Tongue (tissue), 2 donors: ENCODE results near the gene MCM3AP. TPM values are rescaled to one million over a fixed set of nuclear protein-coding genes. Genes with fewer than 3 reads are reported as not detected.
"Not testable (repeated sequence)": the region's sequence is repeated elsewhere in the genome, so short reads cannot be mapped to it uniquely, and the experiment has no call there.

Experiments used
- DNase-seq: peaks from one replicate; pipeline ENCODE4 v3.0.0-alpha.2; 2015
- total RNA-seq: library from RNA; depleted of rRNA; stranded (reverse); fragments of >200 nt; gene quantifications from one replicate; pipeline ENCODE4 v1.2.3, GENCODE V29; 2014

The MCM3AP gene
- total RNA-seq, 1 donor from 2014 or later: 89.7 TPM

DNA sequence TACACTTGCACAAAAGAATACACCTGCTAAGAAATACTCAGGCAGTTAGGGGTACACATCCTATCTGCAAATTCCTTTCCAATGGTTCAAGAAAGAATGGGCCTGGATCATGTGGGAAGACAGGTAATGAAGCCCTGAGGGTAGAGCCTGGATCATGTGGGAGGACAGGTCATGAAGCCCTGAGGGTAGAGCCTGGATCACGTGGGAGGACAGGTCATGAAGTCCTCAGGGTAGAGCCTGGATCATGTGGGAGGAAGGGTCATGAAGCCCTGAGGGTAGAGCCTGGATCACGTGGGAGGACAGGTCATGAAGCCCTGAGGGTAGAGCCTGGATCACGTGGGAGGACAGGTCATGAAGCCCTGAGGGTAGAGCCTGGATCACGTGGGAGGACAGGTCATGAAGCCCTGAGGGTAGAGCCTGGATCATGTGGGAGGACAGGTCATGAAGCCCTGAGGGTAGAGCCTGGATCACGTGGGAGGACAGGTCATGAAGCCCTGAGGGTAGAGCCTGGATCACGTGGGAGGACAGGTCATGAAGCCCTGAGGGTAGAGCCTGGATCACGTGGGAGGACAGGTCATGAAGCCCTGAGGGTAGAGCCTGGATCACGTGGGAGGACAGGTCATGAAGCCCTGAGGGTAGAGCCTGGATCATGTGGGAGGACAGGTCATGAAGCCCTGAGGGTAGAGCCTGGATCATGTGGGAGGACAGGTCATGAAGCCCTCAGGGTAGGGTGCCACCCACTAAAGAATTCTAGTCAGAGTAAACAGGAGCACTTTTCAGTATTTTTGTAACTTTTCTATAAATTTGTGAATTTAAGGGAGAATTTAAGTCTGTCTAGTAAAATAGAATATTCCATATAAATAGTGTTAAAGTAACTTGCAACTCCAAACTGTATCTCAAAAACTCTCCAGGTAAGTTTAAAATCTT, 84.3 kb downstream of the MCM3AP start:
- not testable (repeated sequence) for DNase-seq

- DNase-seq: no peak
Measured at GRCh38 chr21:46199436-46200373, 85.7 kb downstream of the MCM3AP start.

DNA sequence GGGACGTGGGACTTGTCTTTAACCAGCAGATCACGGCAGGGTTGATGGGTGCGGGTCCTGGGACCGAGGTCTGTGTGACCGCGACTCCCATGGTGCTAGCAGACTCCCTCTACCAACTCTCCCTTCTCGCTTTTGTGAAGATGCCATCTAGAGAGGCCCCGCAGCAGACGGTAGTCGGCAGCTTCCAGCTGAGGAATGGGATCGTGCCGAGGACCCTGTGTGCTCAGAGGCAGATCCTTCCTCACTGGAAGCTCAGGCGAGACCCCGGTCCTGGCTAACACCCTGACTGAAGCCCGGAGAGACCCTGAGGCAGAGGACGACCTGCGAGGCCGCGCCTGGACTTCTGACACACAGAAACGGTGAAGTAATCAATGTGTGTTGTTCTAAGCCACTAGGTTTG, 88.7 kb downstream of the MCM3AP start:
- no peak for DNase-seq

DNA sequence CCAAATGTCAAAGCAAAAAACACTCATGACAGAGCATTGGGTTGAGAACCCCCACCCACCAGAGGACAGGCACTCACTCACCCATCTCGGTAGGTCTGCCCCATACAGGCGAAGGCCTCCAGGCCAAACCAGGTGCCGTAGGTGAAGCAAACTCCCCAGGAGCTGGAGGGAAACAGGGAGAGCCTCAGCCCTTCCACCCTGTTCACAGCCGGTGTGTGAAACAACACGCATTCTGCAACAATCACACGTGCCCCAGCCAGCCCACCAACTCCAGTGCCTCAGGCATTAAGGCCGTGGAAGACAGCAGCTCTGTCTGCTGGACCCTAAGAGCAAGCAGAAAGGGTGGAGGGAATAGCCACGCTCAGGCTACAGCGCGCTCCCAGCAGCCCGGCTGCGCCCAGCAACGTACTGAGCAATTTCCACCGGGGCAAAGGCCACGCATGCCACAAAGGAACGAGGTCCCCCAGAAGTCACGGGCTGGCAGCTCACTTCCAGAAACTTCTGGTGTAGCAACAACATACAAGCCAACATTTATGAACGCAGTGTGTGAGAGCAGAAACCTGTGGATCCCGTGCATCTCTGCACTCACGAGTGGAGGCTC, 89.7 kb downstream of the MCM3AP start:
- no peak for DNase-seq

- DNase-seq: no peak
Measured at GRCh38 chr21:46194374-46195334, 90.8 kb downstream of the MCM3AP start.

DNA sequence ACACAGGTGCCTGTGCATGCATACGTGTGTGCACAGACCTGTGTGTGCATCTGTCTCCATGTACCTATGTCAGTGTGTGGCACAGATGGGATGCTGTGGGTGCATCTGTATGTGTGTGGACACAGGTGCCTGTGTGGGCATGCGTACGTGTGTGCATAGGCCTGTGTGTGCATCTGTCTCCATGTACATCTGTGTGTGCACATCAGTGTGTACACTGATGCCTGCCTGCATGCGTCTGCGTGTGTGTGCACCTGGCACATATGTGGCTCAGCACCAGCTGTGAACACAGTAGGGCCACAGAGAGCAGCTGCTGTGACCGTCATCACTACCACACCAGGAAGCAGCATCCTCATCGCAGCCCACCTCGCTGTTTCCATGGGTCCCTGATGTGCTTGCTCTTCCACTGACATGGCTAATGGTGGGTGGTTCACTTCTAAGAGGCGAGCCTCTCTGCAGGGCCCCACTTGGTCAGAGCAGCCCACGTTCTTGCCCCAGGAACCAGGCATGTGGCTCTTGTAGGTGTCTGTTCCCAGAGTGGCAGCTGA, 91.5 kb downstream of the MCM3AP start:
- no peak for DNase-seq

DNA sequence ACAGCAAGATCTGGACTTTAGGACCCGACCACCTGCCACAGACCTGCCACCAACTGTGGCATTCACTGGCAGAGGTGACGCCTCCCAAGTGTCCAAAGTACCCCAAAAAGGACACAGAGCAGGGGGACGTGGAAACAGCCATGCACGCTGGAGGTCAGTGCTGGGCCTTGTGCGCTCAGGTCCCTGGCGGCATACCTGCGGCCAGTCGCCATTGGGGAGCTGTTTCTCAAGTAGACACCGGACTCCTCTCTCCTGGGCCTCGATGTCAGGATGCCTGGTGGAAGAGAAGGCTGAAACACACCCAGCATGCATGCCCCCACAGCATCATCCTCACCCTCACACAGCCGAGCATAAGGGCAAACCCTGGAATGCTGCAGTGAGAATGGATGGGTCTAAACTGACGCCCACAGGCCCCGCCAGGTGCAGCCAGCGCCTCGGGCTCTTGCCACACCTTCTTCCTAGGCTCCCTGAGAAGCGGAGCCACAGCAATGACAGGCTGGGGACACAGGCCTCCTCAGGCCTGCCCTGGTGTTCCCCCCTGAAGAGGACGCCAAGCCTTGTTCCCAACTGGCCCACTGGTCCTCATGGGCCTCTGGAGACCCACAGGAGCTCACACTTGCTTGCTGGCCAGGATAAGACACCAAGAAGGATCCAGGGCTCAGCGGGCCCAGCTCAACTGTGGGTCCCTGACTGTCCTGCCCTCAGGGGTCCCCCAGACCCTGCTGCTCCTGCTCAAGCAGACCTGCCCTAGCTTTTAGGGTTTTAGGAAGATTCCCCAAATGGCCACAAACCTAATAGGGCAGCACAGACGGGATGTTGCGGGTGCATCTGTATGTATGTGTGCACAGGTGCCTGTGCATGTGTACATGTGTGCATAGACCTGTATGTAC, 93.5 kb downstream of the MCM3AP start:
- DNase-seq: no peak

GRCh38 chr21:46191257-46191685, 94.1 kb downstream of the MCM3AP start:
- no peak for DNase-seq

DNA sequence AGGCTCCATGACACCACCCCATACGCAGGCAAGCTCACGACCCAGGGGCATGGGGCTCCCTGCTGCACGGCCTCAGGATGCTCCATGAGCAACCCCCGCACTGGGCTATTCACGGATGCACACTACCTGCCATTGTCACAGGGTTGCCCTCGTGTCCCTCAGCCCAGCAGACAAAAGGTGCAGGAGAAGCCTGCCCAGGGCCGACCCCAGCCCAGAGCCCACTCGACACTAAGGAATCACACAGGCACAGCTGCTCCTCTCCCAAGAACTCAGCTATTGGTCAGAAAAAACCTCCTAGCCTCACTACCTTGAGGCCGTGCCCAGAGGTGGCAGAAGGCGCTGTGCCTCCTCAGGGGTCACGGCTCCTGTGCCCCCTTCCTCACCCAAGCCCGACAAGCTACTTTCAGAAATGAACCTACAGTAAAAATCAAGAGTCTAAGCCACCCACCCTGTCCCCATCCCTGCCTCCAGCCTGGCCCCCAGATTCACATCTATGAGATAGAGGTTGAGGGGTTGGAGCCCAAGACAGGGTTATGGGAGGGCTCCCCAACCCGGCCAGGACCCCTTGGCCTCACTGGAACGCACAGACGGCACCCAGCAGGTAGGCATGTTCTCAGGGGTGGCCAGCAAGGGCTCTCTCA, 94.8 kb downstream of the MCM3AP start:
- DNase-seq: no peak

DNA sequence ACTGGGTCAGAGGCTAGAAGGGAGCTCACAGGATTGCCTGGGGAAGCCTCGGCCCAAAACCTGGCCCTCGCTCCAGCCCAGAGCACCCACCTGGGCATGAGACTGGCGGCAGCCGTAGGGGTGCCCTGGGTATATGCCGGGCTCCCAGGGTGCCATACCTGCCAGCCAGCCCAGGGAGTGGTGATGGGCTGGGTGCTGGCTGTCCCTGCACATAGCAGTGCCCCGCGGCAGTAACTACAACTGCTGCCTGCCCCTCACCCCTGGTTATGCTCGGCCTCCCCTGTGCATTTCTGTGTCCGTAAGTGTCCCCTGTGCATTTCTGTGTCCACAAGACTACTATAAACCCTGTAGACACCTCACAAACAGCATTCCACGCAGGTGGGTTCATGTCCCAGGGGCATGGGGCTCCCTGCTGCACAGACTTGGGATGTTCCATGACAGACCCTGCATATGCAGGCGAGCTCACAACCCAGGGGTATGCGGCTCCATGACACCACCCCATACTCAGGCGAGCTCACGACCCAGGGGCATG, 95.4 kb downstream of the MCM3AP start:
- DNase-seq: no peak

DNA sequence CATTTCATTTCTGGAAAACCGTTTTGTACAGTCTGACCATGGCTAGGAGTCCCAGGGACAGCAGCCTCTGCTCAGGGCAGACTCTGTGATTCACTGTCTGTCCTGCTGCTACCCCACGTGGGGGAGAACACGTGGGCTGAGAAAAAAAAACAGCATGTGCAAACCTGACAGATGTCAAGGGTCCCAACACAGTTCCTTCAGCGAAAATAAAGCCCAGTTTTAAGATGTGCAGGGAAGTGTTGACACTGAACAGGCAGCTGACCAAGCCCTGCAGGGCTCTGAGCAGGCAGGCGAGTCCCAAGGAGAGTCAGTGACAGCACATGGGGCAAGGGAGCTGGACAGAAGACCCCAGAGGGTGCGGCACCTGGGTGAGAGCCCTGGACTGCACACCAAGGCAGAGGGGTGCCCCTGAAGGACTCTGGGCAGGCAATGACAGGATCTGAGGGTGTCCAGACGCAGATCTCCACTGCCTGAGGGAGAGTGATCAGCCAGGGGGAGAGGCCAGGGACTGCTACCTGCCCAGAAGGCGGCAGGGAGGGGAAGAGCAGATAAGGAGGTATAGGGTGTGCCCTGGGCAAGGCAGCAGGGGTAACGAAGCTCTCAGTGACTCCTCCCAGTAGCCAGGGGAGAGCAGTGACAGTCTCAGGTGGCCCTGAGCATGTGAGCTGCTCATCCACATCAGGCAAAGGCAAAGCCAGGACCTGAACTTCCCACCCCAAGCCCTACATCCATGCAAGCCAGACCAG, 96.0 kb downstream of the MCM3AP start:
- DNase-seq: peak; percentile 21

GRCh38 chr21:46188226-46189212, 96.9 kb downstream of the MCM3AP start:
- peak; percentile 45 for DNase-seq

GRCh38 chr21:46187814-46188213, 97.6 kb downstream of the MCM3AP start:
- DNase-seq: no peak

- no peak for DNase-seq
Measured at GRCh38 chr21:46187261-46187660, 98.2 kb downstream of the MCM3AP start.

- no peak for DNase-seq
Measured at GRCh38 chr21:46185716-46186115, 99.7 kb downstream of the MCM3AP start.
